Neural cell (in vitro differentiated cells): ENCODE data around the gene ANKRD31. TPM values are rescaled to one million over a fixed set of nuclear protein-coding genes. Genes with fewer than 3 reads are reported as not detected.

ENCODE experiments used
- H2AFZ ChIP-seq: fragments of 200-600, 300-800 bp; sonication (generic), shearing (Covaris generic); 2 replicates; pipeline ENCODE4 v1.6.0; 2014; ENCODE audit warnings: low read depth, mild to moderate bottlenecking, antibody characterized with exemption, low read length, moderate library complexity
- H3F3A ChIP-seq: fragments of 200-600 bp; shearing (Covaris generic); 2 replicates; pipeline ENCODE4 v1.6.1; 2016; ENCODE audit warnings: mild to moderate bottlenecking, moderate library complexity, mixed read lengths, antibody characterized with exemption, low read length; ENCODE audit not compliant: insufficient read depth, poor library complexity, severe bottlenecking
- H3K27ac ChIP-seq: fragments of 200-600, 300-800 bp; sonication (generic), shearing (Covaris generic); 2 replicates; pipeline ENCODE4 v1.5.1; 2014; ENCODE audit warnings: mild to moderate bottlenecking, low read length, moderate library complexity
- H3K27me3 ChIP-seq: fragments of 300-800, 200-600 bp; sonication (generic), shearing (Covaris generic); 2 replicates; pipeline ENCODE4 v1.6.0; 2014; ENCODE audit warnings: mild to moderate bottlenecking, low read depth, low read length, moderate library complexity; ENCODE audit not compliant: insufficient read depth
- H3K36me3 ChIP-seq: fragments of 300-800, 200-600 bp; sonication (generic), shearing (Covaris generic); 2 replicates; pipeline ENCODE4 v1.5.1; 2014; ENCODE audit warnings: mild to moderate bottlenecking, antibody characterized with exemption, low read length, moderate library complexity; ENCODE audit not compliant: insufficient read depth
- H3K4me2 ChIP-seq: fragments of 300-800, 200-600 bp; sonication (generic), shearing (Covaris generic); 2 replicates; pipeline ENCODE4 v1.6.0; 2014; ENCODE audit warnings: mild to moderate bottlenecking, low read length
- H3K4me3 ChIP-seq: fragments of 300-800, 200-600 bp; sonication (generic), shearing (Covaris generic); 2 replicates; pipeline ENCODE4 v1.5.1; 2014; ENCODE audit warnings: mild to moderate bottlenecking, low read length, moderate library complexity
- H3K79me2 ChIP-seq: fragments of 200-600 bp; shearing (Covaris generic); replicated peaks from 2 replicates; pipeline ENCODE4 v1.6.0; 2014; ENCODE audit warnings: mild to moderate bottlenecking, low read length, moderate library complexity; ENCODE audit not compliant: insufficient read depth
- H3K9ac ChIP-seq: fragments of 300-800, 200-600 bp; sonication (generic), shearing (Covaris generic); 2 replicates; pipeline ENCODE4 v1.6.1; 2016; ENCODE audit warnings: mild to moderate bottlenecking, low read length, mixed read lengths
- H3K9me2 ChIP-seq: fragments of 200-600 bp; shearing (Covaris generic); 2 replicates; pipeline ENCODE4 v1.6.1; 2016; ENCODE audit warnings: mild to moderate bottlenecking, low read length, mixed read lengths; ENCODE audit not compliant: insufficient read depth
- H3K9me3 ChIP-seq: fragments of 200-600, 300-800 bp; sonication (generic), shearing (Covaris generic); 2 replicates; pipeline ENCODE4 v1.6.1; 2016; ENCODE audit warnings: mild to moderate bottlenecking, mixed run types, low read length, moderate library complexity, mixed read lengths
- H4K20me1 ChIP-seq: fragments of 200-600 bp; shearing (Covaris generic); 2 replicates; pipeline ENCODE4 v1.6.1; 2016; ENCODE audit warnings: mild to moderate bottlenecking, mixed run types; ENCODE audit not compliant: insufficient read depth
- CTCF ChIP-seq: fragments of 450-650 bp; IDR thresholded peaks from 2 replicates; pipeline ENCODE4 v1.5.1; 2014; ENCODE audit warnings: antibody characterized with exemption, mild to moderate bottlenecking, moderate library complexity; ENCODE audit not compliant: poor library complexity, severe bottlenecking
- EP300 ChIP-seq: fragments of 450-650 bp; conservative IDR thresholded peaks from 2 replicates; pipeline ENCODE4 v1.6.1; 2014; ENCODE audit warnings: antibody characterized with exemption, mild to moderate bottlenecking, moderate library complexity; ENCODE audit not compliant: poor library complexity, severe bottlenecking
- EZH2 ChIP-seq: fragments of 200-600, 300-800 bp; shearing (Covaris generic), sonication (generic); IDR thresholded peaks from 2 replicates; pipeline ENCODE4 v1.6.1; 2014; ENCODE audit warnings: antibody characterized with exemption, low read length, borderline replicate concordance, mild to moderate bottlenecking; ENCODE audit not compliant: insufficient read depth, poor library complexity, severe bottlenecking
- MXI1 ChIP-seq: fragments of 450-650 bp; conservative IDR thresholded peaks from 2 replicates; pipeline ENCODE4 v1.6.1; 2014; ENCODE audit warnings: antibody characterized with exemption, mild to moderate bottlenecking; ENCODE audit not compliant: poor library complexity, severe bottlenecking
- POLR2AphosphoS5 ChIP-seq: IDR thresholded peaks from 2 replicates; pipeline ENCODE4 v1.6.1; 2012
- RAD21 ChIP-seq: fragments of 450-650 bp; conservative IDR thresholded peaks from 2 replicates; pipeline ENCODE4 v1.6.1; 2014; ENCODE audit warnings: antibody characterized with exemption, mild to moderate bottlenecking, moderate library complexity
- REST ChIP-seq: IDR thresholded peaks from 2 replicates; pipeline ENCODE4 v1.6.1; 2012; ENCODE audit warnings: borderline replicate concordance
- SMC3 ChIP-seq: fragments of 450-650 bp; conservative IDR thresholded peaks from 2 replicates; pipeline ENCODE4 v1.6.1; 2014; ENCODE audit warnings: antibody characterized with exemption, mild to moderate bottlenecking, moderate library complexity; ENCODE audit not compliant: poor library complexity
- TAF1 ChIP-seq: IDR thresholded peaks from 2 replicates; pipeline ENCODE4 v1.6.1; 2012; ENCODE audit warnings: low read depth
- polyA plus RNA-seq: library from polyadenylated mRNA; depleted of rRNA; stranded (reverse); fragments of >200 nt; gene quantifications from 2 replicates; pipeline ENCODE4 v1.2.3, GENCODE V29; 2014

ANKRD31 gene
- polyA plus RNA-seq, 1 donor from 2014 or later = 0.62 TPM

GRCh38 chr5:75286211-75286773 lies 49.6 kb upstream of the ANKRD31 start:
- no peak overlapping the region for H3K4me2 ChIP-seq
- H4K20me1 ChIP-seq = no peaks in the 10 kb centered on the region
- H3K9me3 ChIP-seq = no peaks in the 10 kb centered on the region
- H3K27me3 ChIP-seq = no peaks in the 10 kb centered on the region
- H3K79me2 ChIP-seq = no peaks in the 10 kb centered on the region
- no peaks in the 10 kb centered on the region for H3K36me3 ChIP-seq
- no peaks in the 10 kb centered on the region for H3F3A ChIP-seq
- no peaks in the 10 kb centered on the region for H3K9me2 ChIP-seq
- TF ChIP-seq POLR2AphosphoS5 (no peak), TAF1 (no peak), RAD21 (no peak), EZH2 (no peak), MXI1 (no peak), CTCF (no peak), SMC3 (no peak), EP300 (no peak), REST (no peak)
- no peak overlapping the region for H3K4me3 ChIP-seq
- no peak overlapping the region for H3K27ac ChIP-seq
- no peak overlapping the region for H2AFZ ChIP-seq
- no peak overlapping the region for H3K9ac ChIP-seq

GRCh38 chr5:75282581-75282980 lies 45.9 kb upstream of the ANKRD31 start:
- no peak overlapping the region for H2AFZ ChIP-seq

More at GRCh38 chr5:75282581-75282980, 45.9 kb upstream of the ANKRD31 start:
- Histone ChIP-seq H3K4me3 (no peak overlapping the region), H3F3A (no peaks in the 10 kb centered on the region), H3K9ac (no peak overlapping the region), H3K4me2 (no peak overlapping the region), H3K36me3 (no peaks in the 10 kb centered on the region), H3K27ac (no peak overlapping the region), H3K27me3 (no peaks in the 10 kb centered on the region), H4K20me1 (no peaks in the 10 kb centered on the region), H3K9me2 (no peaks in the 10 kb centered on the region), H3K79me2 (no peaks in the 10 kb centered on the region), H3K9me3 (no peaks in the 10 kb centered on the region)
- TF ChIP-seq EZH2 = no peak
- no peak for TF ChIP-seq EP300
- no peak for TF ChIP-seq CTCF
- no peak for TF ChIP-seq REST
- TF ChIP-seq TAF1 = no peak
- no peak for TF ChIP-seq RAD21
- TF ChIP-seq MXI1 = no peak
- no peak for TF ChIP-seq POLR2AphosphoS5
